ENCODE results near the gene ABCA12.

ABCA12 gene

DNA sequence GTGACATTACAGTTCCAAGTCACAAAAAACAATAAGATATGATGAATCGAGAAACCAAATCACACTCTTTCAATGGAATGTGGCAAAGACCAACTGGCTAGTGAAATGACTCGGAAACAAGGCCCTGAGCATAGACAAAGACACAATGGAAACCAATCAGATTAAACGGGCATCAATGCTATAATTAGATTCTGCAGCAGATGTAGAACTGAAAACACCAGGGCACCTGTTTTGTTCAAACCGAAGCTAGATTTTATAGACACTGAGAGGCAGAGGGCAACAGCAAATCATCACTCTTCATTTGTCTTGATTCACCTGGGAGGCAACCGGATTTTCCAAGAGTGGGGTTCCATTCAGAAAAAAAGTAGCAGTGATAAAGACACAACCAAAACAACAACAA is 236.1 kb downstream of the ABCA12 start:
- no peaks in the 10 kb centered on the region for H3K4me1 ChIP-seq
- no peaks in the 10 kb centered on the region for H3K9me3 ChIP-seq
- no peaks in the 10 kb centered on the region for H3K27me3 ChIP-seq (ENCODE audit: low read depth)
- in situ Hi-C loops (cut with MboI; ENCODE audit: low sequenced_read_pairs), result no loop called here
- H3K36me3 ChIP-seq (replicated peaks), result no peaks in the 10 kb centered on the region
- no peak for DNase-seq (ENCODE audit: low spot score in 2 of 2)
- no peak overlapping the region for H3K4me3 ChIP-seq

GRCh38 chr2:214899751-214900150 is 238.7 kb downstream of the ABCA12 start:
- in situ Hi-C loops (cut with MboI; ENCODE audit: low sequenced_read_pairs), result no loop called here
- Histone ChIP-seq H3K27me3 (ENCODE audit: low read depth) (no peaks in the 10 kb centered on the region), H3K9me3 (no peaks in the 10 kb centered on the region), H3K4me3 (no peak overlapping the region), H3K4me1 (no peaks in the 10 kb centered on the region), H3K36me3 (replicated peaks) (no peaks in the 10 kb centered on the region)
- DNase-seq (ENCODE audit: low spot score in 2 of 2), result no peak

DNA sequence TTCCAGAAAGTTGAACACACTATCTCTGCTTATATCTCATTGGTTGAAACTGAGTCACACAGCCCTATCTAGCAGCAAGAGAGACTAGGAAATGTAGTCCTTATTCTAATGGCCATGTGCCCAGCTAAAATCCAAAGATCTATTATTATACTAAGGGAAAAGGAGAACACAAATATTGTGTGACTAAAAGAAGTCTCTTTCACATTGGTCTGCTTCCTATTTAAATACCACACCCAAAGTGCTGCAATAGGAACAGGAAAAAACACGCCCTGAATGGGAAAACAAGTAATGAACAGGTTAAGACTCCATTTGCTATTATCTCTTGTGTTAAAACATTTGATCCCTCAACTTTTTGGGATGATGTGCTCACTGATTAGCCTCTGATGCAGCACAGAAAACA is 242.2 kb downstream of the ABCA12 start:
- H3K9me3 ChIP-seq, result no peaks in the 10 kb centered on the region
- H3K27me3 ChIP-seq (ENCODE audit: low read depth), result no peaks in the 10 kb centered on the region
- no peak for DNase-seq (ENCODE audit: low spot score in 2 of 2)
- no peaks in the 10 kb centered on the region for H3K36me3 ChIP-seq (replicated peaks)
- H3K4me1 ChIP-seq, result no peaks in the 10 kb centered on the region
- in situ Hi-C loops (cut with MboI; ENCODE audit: low sequenced_read_pairs), result no loop called here
- no peak overlapping the region for H3K4me3 ChIP-seq

GRCh38 chr2:214895469-214895868 is 243.0 kb downstream of the ABCA12 start:
- Histone ChIP-seq H3K4me1 (no peaks in the 10 kb centered on the region), H3K27me3 (ENCODE audit: low read depth) (no peaks in the 10 kb centered on the region), H3K4me3 (no peak overlapping the region), H3K36me3 (replicated peaks) (no peaks in the 10 kb centered on the region), H3K9me3 (no peaks in the 10 kb centered on the region)
- in situ Hi-C loops (cut with MboI; ENCODE audit: low sequenced_read_pairs), result no loop called here
- DNase-seq (ENCODE audit: low spot score in 2 of 2), result no peak

DNA sequence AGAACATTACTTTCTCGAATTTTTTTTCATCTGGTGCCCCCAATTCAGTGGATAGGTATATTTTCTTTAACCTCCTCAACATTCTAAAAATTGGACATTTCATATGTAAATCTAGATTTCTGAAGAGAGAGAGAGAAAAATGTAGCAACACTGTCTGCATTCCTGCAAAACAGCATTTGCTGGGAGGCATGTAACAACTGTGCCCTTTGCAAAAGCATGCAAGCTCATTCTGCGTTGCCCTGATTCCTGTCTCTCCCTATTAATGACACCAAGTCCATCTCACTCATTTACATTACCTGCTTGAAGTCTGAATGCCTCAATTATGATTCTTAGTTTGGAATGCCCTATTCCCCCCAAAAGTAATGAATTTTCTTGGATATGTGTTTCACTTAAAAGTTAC is 249.1 kb downstream of the ABCA12 start:
- no peak for DNase-seq (ENCODE audit: low spot score in 2 of 2)
- Histone ChIP-seq H3K4me3 (no peak overlapping the region), H3K4me1 (no peaks in the 10 kb centered on the region), H3K36me3 (replicated peaks) (no peaks in the 10 kb centered on the region), H3K9me3 (no peaks in the 10 kb centered on the region), H3K27me3 (ENCODE audit: low read depth) (no peaks in the 10 kb centered on the region)
- in situ Hi-C loops (cut with MboI; ENCODE audit: low sequenced_read_pairs), result no loop called here

DNA sequence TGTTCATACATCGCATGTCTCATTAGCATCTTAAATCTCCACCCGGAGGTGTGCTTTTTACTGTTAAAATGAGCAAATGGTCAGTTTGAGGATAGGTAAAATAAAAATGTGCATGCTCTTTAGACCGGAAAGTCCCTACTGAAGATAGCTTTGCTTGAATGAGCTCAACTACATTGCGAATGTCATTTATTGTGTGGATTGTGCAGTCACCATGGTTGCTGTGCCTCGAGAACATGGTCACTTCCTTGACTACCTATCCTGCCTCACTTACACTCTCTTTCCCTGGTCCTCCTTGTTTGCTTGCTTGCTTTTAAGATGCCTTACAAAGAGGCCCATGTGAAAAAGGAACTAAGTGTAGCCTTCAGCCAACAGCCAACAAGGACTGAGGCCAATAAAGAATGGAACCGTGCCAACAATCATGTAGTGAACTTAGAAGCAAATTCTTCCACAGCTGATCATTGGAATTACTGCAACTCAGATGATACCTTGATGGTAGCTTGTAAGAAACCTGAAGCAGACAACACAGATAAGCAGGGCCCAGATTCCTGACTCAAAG is 256.7 kb downstream of the ABCA12 start:
- H3K9me3 ChIP-seq, result no peaks in the 10 kb centered on the region
- no peaks in the 10 kb centered on the region for H3K36me3 ChIP-seq (replicated peaks)
- H3K27me3 ChIP-seq (ENCODE audit: low read depth), result no peaks in the 10 kb centered on the region
- no peak overlapping the region for H3K4me3 ChIP-seq
- no peak for DNase-seq (ENCODE audit: low spot score in 2 of 2)
- H3K4me1 ChIP-seq, result no peaks in the 10 kb centered on the region
- in situ Hi-C loops (cut with MboI; ENCODE audit: low sequenced_read_pairs), result no loop called here
